Stimulated activated CD4-positive, alpha-beta T cell treated with anti-CD3 and anti-CD28 coated beads, Interleukin-12 subunit alpha, Interleukin-12 subunit beta, amount 100 ng/mL, for 4 hours (primary cell): ENCODE data around the gene ATAD3A.

Experiments used
- DNase-seq: peaks from one replicate; pipeline ENCODE4 v3.0.0-alpha.2; 2020

Gene ATAD3A

DNA sequence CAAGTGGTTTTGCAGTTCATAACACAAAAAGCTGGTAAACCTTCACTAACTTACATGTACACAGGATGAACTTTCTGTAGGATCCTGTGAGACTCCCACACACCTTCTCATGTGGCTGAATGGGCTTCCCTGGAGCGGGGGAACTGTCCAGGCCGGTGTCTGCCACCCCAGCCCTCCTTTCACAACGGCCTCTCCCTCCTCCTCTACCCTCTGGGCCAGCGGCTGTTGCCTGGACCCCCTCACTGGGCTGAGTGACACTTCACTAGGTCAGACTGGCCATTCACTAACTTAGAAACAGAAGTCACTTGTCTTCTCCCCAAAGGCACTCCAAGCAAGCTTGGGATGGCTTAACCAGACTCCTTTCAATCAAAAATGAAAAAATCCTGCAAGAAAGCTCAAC, 46.6 kb downstream of the ATAD3A start:
- DNase-seq, result no peak

DNA sequence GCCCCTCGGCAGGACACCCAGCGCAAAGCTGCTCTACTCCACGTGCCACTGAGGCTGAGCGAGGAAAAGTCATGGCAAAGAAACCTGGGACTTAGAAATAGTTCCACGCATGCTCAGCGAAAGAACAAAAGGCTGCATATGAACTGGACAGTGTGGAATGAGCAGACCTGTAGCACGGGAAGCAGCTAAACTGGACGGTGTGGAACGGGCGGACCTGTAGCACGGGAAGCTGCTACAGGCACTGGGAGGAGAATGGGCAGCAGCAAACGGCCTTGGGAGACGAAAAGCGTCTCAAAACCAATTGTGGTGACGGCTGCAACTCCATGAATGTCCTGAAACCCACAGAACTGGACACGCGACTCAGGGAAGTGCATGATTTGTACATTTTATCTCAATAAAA, 47.1 kb downstream of the ATAD3A start:
- DNase-seq, result no peak

DNA sequence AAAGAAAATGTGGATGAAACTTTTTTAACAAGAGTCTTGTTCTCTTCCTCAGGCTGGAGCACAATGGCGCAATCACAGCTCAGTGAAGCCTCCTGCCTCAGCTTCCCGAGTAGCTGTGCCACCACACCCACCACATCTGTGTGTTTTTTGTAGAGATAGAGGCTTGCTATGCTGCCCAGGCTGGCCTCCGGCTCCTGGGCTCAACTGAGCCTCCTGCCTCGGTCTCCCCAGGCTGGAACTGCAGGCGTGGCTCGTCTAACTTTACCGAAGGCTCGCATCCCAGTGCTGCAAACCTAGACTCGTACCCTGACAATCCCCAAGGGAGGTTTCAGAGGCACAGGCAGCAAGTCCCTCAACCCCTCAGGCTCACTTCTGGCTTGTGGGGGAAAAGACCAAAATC, 48.2 kb downstream of the ATAD3A start:
- no peak for DNase-seq

DNA sequence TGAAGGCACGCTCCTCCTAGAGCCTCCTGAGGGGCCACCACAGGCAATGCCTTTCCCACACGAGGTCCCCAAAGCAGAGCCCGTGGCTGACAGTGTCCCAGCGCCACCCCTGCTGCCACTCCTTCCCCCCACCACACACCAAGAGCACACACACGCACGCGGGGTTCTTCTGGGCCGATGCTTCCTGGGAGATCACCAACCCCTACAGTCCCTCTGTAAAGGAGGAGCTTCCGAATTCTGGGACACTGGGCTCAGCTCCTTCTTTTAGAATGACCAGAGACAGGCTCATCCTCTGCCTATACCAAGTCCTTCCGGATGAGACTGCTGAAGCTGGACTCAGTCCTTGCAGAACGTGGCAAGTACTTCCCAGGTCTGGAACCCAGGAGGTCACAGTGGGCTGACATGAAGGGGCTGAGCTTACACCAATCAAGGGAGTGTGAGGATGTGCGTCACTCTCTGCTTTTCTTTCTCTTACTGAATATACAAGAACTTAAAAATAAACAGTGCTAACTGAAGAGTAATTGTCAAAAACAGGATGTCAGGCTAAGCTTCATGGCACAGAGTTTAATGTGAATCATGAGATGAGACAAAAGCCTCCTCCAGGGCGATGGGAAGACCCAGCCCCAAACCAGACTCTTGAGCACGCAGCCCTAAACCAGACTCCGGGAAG, 50.0 kb downstream of the ATAD3A start:
- DNase-seq, result no peak

DNA sequence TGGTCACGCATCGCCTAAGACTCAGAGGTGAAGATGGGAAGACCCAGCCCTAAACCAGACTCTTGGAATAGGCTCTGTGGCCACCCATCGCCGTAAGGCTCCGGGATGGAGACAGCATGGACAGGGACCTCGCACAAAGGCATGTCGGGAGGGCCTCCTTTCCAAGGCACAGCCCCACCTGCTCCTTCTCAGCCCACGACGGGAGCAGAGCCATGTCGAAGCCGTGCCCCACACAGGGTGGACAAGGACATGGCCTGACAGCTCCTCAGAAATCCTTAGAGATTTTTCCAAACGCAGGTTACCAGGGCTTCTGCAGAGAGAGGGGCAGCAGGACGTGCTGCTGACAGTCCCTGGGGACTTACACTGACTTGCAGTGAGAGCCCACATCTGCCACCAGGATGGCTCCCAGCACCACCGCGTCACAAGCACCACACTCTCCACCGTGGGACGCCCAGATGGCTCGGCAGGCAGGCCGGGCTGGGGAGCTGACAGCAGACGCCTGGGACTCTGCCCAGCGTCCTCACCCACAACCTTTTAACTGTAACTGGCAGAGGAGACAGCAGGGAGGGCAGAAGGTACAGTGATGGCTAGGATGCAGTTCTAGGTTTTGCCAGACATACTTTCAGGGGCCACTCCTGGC, 50.7 kb downstream of the ATAD3A start:
- DNase-seq, result no peak

DNA sequence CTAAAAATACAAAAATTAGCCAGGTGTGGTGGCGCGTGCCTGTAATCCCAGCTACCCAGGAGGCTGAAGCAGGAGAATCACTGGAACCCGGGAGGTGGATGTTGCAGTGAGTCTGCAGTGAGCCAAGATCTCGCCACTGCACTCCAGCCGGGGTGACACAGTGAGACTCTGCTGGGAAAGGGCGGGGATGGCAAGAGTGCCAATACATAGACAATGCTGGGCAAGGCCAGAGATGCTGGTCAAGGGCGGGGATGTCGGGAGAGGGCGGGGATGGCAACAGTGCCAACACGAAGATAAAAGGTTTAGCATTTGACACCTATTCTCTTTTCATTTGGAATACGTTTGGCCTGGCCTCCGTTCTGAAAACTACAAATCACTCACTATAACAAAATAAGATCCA, 51.7 kb downstream of the ATAD3A start:
- no peak for DNase-seq

DNA sequence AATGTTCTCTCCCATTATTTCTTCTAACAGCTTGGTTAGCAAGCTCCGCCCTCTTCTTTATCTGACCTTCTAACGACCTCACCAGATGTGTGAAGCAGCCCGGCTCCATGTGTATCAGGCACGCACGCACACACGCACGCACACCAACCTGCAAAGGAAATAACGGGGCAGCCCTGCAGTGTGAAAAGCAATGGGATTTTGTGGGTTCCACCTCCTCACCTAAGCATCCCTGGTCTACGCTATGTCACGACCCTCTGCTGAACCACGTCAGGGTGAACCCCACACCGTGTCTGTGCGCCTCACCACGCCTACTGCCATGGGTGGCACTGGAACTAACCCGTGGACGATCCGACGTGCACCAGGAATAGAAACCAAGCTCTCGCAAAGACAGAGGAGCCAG, 52.3 kb downstream of the ATAD3A start:
- DNase-seq, result no peak

DNA sequence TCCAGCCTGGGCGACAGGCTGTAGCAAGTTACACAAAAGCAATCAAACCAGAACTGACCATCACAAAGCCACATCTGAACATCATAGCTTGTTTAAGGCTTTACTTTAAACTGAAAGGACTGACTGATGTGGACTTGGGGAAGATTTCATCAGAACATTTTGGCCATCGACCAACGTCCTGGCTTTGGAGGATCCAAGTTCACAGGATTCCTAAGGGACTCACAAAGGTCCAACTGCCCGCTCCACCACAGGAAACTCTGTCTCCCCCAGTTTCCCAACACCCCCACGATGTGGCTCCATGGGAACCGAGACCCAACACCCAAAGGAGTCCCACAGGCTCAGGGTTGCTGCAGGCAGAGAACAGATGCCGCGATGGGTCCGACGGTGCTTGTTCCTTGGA, 53.4 kb downstream of the ATAD3A start:
- no peak for DNase-seq

DNA sequence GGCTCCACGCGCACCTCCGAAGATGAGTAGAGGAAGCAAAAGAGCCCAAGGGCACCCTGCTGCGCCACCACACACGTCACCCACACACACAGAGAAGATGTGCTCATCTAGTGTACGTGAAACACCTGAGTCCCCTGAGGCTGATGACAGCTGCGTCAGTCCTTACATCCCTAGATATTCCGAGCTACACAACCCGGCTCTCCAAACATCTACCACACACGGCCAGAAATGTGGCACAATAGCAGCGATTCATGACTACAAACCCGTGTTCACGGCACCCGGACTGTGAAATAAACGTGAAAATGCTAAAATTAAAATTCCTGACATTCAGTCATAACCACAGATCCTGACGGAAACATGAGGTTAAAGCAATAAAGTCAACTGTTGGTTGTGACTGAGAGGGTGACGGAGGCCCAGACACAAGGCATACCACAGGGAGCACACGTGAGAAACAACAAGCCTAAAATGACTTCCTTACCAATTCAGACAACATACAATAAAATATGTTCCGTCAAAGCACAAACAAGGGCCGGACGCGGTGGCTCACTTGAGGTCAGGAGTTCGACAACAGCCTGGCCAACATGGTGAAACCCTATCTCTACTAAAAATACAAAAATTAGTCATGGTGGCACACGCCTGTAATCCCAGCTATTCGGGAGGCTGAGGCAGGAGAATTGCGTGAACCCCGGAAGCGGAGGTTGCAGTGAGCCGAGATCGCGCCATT, 55.4 kb downstream of the ATAD3A start:
- no peak for DNase-seq

DNA sequence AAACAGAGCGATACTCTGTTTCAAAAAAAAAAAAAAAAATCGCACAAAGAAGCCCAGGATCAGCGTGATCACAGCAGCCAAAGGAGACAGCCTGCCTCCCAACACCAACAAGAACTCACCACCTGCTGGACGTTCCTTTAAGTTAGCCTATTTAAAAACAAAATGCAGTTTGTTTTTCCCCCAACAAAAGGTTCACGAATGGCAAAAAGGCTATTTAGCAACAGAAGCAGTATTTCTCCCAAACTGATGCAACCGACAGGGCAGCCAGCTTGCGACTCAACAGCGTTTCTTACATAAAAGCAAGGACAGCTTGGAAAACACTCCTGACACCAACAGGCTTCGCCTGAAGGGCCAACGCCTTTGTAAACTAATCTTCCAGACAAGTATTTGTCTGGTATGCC, 55.9 kb downstream of the ATAD3A start:
- DNase-seq, result no peak

DNA sequence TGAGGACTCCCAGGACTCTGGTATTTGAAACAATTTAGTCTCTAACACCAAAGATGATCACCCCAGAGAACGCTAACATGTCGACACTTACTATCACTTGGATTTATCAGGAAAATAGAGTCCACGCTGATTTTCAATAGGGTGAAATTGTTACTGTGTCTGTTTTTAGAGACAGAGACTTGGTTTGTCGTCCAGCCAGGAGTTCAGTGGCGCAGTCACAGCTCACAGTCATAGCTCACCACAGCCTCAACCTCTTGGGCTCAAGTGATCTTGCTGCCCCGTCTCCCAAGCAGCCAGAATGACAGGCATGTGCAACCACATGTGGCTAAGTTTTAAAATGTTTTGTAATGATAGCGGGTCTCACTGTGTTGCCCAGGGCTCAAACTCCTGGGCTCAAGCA, 57.4 kb downstream of the ATAD3A start:
- no peak for DNase-seq

DNA sequence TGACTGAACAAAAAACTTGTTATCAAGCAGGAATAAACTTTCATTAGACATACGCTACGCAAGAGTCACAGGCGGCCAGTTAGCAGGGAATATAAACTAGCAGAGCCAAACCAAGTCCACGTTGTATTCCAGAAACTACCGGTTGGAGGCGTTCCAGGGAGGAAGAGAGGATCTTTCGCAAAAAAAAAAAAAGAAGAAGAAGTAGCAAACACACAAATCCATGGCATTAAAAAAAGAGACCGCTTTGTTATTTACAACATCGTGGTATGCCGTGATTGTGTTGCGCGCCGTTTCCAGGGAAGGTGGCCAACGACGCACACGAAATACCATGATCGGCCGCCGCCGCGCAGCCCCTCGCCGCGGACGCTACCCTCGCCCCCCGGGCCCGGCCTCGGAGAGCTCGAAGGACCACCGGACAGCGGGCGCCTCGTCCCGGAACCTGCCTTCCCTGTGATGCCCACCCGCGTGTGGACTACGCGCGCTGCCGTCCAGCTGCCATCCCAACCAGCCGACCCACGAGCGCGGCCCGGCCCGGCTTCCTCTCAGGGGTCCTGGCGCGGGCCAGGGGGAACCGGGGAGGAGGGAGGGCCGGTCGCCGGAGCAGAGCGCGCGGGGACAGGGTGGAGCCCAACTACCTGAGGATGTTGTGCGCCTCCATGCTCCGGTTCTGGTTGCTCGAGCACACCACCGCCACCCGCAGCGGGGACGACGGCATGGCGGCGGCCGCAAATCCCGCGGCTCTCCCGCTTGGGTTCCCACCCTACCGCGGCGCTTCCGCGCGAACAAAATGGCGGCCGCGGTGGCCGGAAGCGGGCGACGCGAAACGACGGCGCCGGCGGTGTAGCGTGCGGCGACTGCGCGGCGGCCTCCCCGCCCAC, 62.1 kb downstream of the ATAD3A start:
- DNase-seq, result peak; percentile 66

DNA sequence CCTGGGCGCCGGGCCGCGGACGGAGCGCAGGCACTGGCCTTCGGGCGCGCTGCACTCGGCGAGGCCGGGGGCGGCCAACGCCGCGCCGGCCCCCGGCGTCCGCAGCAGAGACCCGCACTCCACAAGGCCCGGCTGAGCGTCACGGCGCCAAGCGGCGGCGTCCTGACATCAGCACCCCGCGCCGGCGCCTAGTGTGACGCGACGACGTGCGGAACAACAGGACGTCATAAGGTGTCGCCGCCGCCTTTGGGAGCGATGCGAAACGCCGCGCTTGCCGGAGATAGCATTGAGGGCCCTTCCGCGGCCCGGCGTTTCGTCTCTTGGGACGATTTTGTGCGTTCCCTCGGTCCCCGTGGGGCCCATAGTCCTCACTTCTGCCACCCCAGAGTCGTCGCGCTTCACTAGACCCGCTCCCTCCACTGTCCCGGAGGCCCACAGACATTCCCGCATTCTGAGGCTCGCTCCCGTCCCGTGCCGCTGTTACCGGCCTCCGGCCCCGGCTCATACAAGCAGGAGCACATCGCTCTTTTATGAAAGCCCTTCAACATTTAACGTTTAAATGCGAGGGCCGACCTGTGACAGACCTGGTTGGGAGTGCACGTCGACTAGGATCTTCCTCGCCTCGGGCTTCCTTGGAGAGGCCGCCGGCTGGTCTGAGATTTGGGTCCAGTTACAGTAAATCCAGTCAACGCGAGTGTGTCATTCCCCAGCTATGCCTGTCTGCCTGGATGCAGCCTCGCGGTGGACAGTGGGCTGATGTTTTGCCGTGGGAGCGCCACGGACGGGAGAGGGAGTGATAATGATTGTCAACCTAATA, 63.0 kb downstream of the ATAD3A start, which contains the start of gene SSU72:
Gene SSU72 (minus strand): TSS at position 143 of the 817 bp plus-strand sequence. CDS start 306 bp downstream, outside the sequence.
- peak; percentile 93 for DNase-seq

DNA sequence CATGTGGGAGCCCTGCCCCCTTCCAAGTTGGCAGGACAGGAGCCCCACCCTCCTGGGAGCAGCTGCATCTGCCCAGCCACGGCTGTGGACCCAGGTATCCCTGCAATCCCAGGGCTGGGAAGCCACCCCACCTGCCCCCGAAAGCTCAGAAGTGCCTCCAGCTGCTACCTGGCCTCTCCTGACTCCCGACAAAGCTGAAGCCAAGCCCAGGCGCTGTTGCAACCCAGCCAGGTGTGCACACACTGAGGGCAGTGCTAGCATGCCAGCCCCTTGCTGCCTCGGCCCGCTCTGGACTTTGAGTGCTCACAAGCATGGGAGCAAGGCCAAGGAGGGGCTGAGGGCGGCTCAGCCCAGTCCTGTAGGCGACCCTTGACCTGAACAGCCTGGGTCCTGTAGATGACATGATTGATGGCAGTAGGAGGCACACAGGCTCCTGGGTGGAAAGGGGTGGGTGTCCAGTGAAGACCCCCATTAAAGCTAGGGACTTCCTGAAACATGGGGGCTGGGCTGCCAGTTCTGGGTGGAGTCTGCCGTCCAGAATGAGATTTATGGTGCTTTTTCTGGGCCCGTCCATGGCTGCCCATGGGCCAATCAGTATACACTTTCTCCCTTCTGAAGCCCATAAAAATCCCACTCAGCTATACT, 65.5 kb downstream of the ATAD3A start:
- DNase-seq, result no peak

DNA sequence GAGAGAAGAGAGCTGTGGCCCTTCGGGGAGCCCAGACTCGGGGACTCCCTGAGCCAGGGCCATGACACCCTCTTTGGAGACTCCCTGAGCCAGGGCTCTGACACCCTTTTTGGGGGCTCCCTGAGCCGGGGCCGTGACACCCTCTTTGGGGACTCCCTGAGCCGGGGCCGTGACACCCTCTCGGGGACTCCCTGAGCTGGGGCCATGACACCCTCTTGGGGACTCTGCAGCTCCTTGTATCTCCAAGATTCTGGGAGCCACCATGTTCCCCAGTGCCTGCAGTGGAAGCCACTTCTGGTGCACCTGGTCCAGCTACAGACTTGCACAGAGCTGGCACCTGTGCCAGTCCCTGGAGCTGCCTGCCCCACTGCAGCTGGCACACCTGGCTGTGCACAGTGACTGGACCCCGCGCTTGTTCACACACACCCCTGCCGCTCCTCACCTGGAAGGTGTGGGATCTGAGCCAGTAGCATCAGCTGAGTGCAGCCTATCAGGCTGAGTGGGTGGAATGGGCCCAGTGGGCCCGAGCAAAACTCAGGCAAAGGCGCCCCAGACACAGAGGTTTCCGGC, 66.5 kb downstream of the ATAD3A start:
- no peak for DNase-seq

DNA sequence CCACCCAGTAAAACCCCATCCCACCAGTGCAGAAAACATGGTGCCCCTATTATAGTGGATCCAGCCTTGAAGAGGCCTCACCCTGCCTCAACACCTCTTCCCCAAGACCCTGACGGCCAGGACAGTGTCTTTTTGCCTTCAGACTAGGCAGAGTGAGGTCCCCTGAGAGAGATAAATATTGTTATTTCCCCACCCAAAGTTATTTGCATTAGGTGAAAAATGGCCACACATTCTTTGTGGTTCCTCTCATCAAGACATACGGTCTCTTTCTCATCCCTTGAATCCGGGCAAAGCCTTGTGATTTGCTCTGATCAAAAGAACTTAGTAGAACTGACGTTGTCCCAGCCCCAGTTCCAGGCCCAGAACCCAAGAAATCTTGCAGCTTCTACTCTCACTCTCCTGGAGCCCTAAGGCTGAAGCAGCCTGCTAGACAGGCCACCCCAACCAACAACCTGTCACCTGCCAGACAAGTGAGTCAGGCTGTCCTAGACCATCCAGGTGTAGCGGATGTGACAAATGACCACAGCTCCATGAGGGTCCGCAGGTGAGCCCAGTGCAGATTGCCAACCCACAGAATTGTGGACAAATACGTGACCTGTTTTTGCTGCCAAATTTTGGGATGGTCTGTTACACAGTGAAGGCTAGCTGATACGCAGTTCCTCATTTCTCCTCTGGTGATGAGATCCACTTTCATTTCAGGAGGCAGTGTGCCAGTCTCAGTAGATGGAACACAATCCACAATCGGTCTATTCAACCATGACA, 70.8 kb downstream of the ATAD3A start:
- no peak for DNase-seq

DNA sequence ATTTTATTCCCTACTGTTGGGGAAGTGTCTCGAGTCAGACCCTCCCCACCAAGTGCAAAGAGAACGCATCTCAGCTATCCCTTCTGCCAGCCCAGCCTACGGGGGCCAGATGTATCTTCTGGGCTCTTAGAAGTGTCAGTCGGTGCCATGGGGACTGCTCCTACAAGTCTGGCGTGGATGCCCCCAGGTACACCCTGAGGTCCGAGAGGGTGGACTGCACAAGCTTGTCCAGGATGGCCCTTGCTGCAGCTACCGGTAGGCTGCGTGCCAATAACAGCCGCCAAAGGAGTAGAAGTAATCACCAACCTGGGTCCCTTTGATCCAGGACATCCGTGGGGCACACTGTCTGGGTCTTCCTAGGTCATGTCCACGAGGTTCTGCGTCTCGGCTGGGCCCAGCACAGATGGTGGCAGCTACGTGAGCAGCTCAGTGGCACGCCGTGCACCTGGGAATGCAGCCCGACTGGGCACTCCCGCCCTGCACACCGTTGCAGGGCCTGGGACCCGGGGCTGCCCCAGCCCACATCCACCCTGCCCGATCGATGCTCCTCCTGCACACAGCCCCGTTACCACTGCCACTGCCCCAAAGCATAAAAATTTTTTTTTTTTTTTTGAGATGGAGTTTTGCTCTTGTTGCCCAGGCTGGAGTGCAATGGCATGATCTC, 71.5 kb downstream of the ATAD3A start:
- DNase-seq, result no peak
